ENCODE results near the gene SLC27A4. TPM values are rescaled to one million over a fixed set of nuclear protein-coding genes. Genes with fewer than 3 reads are reported as not detected.
A peak's percentile ranks its signal among the peaks of the same experiment; 100 is the strongest.

Gene SLC27A4
- polyA plus RNA-seq, 2 of the 4 experiments (the other 2 are of a cell fraction): 14.5 to 27.0 TPM

- H3K27ac ChIP-seq: peak within 1 kb of the TSS; percentile 97 to 99
- DNase-seq (ENCODE audit: low read depth in 1 of 2, low spot score in 1 of 2) (peak; percentile 96 to 97), ATAC-seq (peak; percentile 96 to 99), FAIRE-seq (no peak)
- under 1% methylated on average over 59 of the region's 83 CpGs for WGBS (ENCODE audit: missing lambda C conversion rate)
- H3K4me2 ChIP-seq: peak within 1 kb of the TSS; percentile 95
- no peak for TF ChIP-seq EP300 (IDR thresholded peaks at IDR 0.05)
- TF ChIP-seq MYC (IDR thresholded peaks at IDR 0.05; ENCODE audit: borderline replicate concordance, low read length): peak; percentile 99
- peak; percentile 4; the same call in 1 of the 2 replicates for TF ChIP-seq ZC3H11A (IDR thresholded peaks at IDR 0.05)
- TF ChIP-seq EHF (CRISPR knock-in tag; IDR thresholded peaks at IDR 0.05): no peak
- no peak for TF ChIP-seq FOSL2 (IDR thresholded peaks at IDR 0.05)
- peak; percentile 54; the same call in 1 of the 2 replicates for TF ChIP-seq FOSL2 (CRISPR knock-in tag; IDR thresholded peaks at IDR 0.05)
- peak; percentile 98 for TF ChIP-seq MAX (IDR thresholded peaks at IDR 0.05)
- peak in 1 of 2 experiments; percentile 48; a peak in 2 of 4 replicates for TF ChIP-seq CEBPB (IDR thresholded peaks at IDR 0.05)
- no peak for TF ChIP-seq NPAS2 (CRISPR knock-in tag; IDR thresholded peaks at IDR 0.05; ENCODE audit: borderline replicate concordance)
- no peak for TF ChIP-seq EHMT2 (IDR thresholded peaks at IDR 0.05; ENCODE audit: low read depth)
- peak; percentile 38 for TF ChIP-seq MAFK (IDR thresholded peaks at IDR 0.05; ENCODE audit: partially characterized antibody)
- peak; percentile 61 for TF ChIP-seq POLR2A (IDR thresholded peaks at IDR 0.05; ENCODE audit: low read length)
- peak; percentile 60; the same call in 1 of the 2 replicates for TF ChIP-seq HMGXB4 (CRISPR knock-in tag; IDR thresholded peaks at IDR 0.05; ENCODE audit: borderline replicate concordance)
- TF ChIP-seq SREBF2 (IDR thresholded peaks at IDR 0.05): no peak
- TF ChIP-seq TP53 (CRISPR knock-in tag; IDR thresholded peaks at IDR 0.05): 0 out of 2 replicates have a peak, but pooled peaks have one; percentile 10
- peak in 1 of 2 experiments; percentile 6; a peak in 2 of 5 replicates for TF ChIP-seq RAD21 (conservative IDR thresholded peaks at IDR 0.05 in 1 of 2, IDR thresholded peaks at IDR 0.05 in 1 of 2)
- peak; percentile 76 to 93 for TF ChIP-seq JUN (IDR thresholded peaks at IDR 0.05)
- TF ChIP-seq BCL3 (IDR thresholded peaks at IDR 0.05): 0 out of 3 replicates have a peak, but pooled peaks have one; percentile 9
- TF ChIP-seq MAZ (IDR thresholded peaks at IDR 0.05; ENCODE audit: borderline replicate concordance, low read depth, low read length): 0 out of 2 replicates have a peak, but pooled peaks have one; percentile 75
- TF ChIP-seq PBX3 (IDR thresholded peaks at IDR 0.05): peak; percentile 62; the same call in 1 of the 2 replicates
- no peak; the same call in 1 of the 2 replicates for TF ChIP-seq E2F6 (IDR thresholded peaks at IDR 0.05; ENCODE audit: borderline replicate concordance, low read depth)
- H3K4me3 ChIP-seq: peak within 1 kb of the TSS; percentile 74
- H3K9me3 ChIP-seq: no peaks in the 10 kb centered on the region
- ChIA-PET POLR2A (no interaction called here), CTCF (interaction anchor here (1.8 to 3.6 kb wide), 4 partner anchors 10 to 27 kb away, joined by 4 to 19 read pairs (median 9); no protein-coding TSS in a partner anchor)
- peaks cover 20% of the 10 kb centered on the region for H3K4me1 ChIP-seq
Measured at GRCh38 chr9:128322404-128323211, 17.7 kb upstream of the SLC27A4 start, which contains the start of the genes COQ4 and TRUB2. Gene COQ4, plus strand, starts transcription at chr9:128322839. Its CDS starts 20 bp downstream, at chr9:128322859. Gene TRUB2, minus strand, starts transcription at chr9:128322447. Its CDS starts 39 bp downstream, at chr9:128322408.

Data from A549 (cell line).